ENCODE data around the gene LGALS3BP. TPM values are rescaled to one million over a fixed set of nuclear protein-coding genes. Genes with fewer than 3 reads are reported as not detected.

The LGALS3BP gene
- total RNA-seq, 1 experiment from 2014 or later = 69.8 TPM

GRCh38 chr17:78962345-78962983 is 17.3 kb downstream of the LGALS3BP start:
- Histone ChIP-seq H3K27me3 (ENCODE audit: insufficient read depth, low read length) (no peaks in the 10 kb centered on the region), H2BK120ac (ENCODE audit: low read depth, low read length, poor library complexity, severe bottlenecking) (no peak overlapping the region), H3K4me1 (ENCODE audit: insufficient read depth, low read length) (no peaks in the 10 kb centered on the region), H3K56ac (ENCODE audit: insufficient read length, low read depth, low read length) (no peak overlapping the region), H4K8ac (replicated peaks; ENCODE audit: insufficient read length, low read depth, low read length) (no peak overlapping the region), H3K79me2 (ENCODE audit: insufficient read depth, low read length) (no peaks in the 10 kb centered on the region), H2AK5ac (ENCODE audit: insufficient read length, low read length) (no peak overlapping the region), H2BK15ac (ENCODE audit: low read depth, low read length) (no peak overlapping the region), H2BK5ac (ENCODE audit: insufficient read length, low read length) (no peak overlapping the region), H2BK12ac (ENCODE audit: insufficient read length, low read depth, low read length) (no peak overlapping the region), H3K9ac (ENCODE audit: extremely low read depth, insufficient read length, low read length) (no peak overlapping the region), H3K79me1 (ENCODE audit: insufficient read depth, low read depth, low read length, poor library complexity, severe bottlenecking) (no peaks in the 10 kb centered on the region), H3K23ac (ENCODE audit: insufficient read length, low read depth, low read length) (no peak overlapping the region), H3K4ac (ENCODE audit: low read depth, low read length) (no peak overlapping the region), H3T11ph (ENCODE audit: low read length) (no peak overlapping the region), H4K20me1 (ENCODE audit: control insufficient read depth, insufficient read depth, insufficient read length) (no peaks in the 10 kb centered on the region), H4K5ac (ENCODE audit: insufficient read length, low read depth, low read length) (no peak overlapping the region), H3K14ac (ENCODE audit: insufficient read depth, low read length) (no peak overlapping the region), H2AFZ (ENCODE audit: low read length) (no peak overlapping the region), H3K27ac (ENCODE audit: insufficient read length, low read depth, low read length) (no peak overlapping the region), H3K9me3 (ENCODE audit: control insufficient read depth, low read depth, low read length) (no peaks in the 10 kb centered on the region), H4K91ac (ENCODE audit: insufficient read length, low read depth, low read length) (no peak overlapping the region), H3K23me2 (ENCODE audit: insufficient read length, low read depth, low read length, poor library complexity, severe bottlenecking) (no peaks in the 10 kb centered on the region), H3K4me2 (ENCODE audit: insufficient read depth, insufficient read length, low read length) (no peak overlapping the region), H3K18ac (ENCODE audit: insufficient read length, low read depth, low read length) (no peak overlapping the region), H2BK20ac (ENCODE audit: low read depth, low read length, poor library complexity, severe bottlenecking) (no peak overlapping the region)
- Mint-ChIP-seq H3K27ac (no peak overlapping the region), H3K9me3 (no peaks in the 10 kb centered on the region), H3K36me3 (ENCODE audit: insufficient read depth in 1 of 3, low read depth in 3 of 3) (no peaks in the 10 kb centered on the region), H3K27me3 (ENCODE audit: low read depth) (peaks cover 2% of the 10 kb centered on the region), H3K4me1 (no peaks in the 10 kb centered on the region), H3K4me3 (no peak overlapping the region)
- no peak for TF ChIP-seq CTCF (conservative IDR thresholded peaks at IDR 0.05)
- WGBS (ENCODE audit: extremely low coverage, insufficient read length, low lambda C conversion rate) = no CpG with 5 or more reads among the region's 19 CpGs
- peak; percentile 28 for DNase-seq
